Measurements from ENCODE around the gene ZNF577.
"Not testable (repeated sequence)": the region's sequence is repeated elsewhere in the genome, so short reads cannot be mapped to it uniquely, and the experiment has no call there.

Gene ZNF577

GRCh38 chr19:51905639-51906038, 17.9 kb upstream of the ZNF577 start:
- H3K27me3 ChIP-seq (ENCODE audit: insufficient read depth, low read length, poor library complexity); H3K36me3 ChIP-seq (ENCODE audit: control insufficient read depth, insufficient read depth, low read length); H3K4me1 ChIP-seq (ENCODE audit: control insufficient read depth, low read depth, low read length); H2AK5ac ChIP-seq (ENCODE audit: low read length); H3K23ac ChIP-seq (ENCODE audit: low read length); H3K4me3 ChIP-seq (ENCODE audit: low read length); H3K4me2 ChIP-seq (ENCODE audit: low read length); H4K8ac ChIP-seq (ENCODE audit: low read depth, low read length); H3K79me1 ChIP-seq (ENCODE audit: low read length): not testable (repeated sequence)
- Histone ChIP-seq H3K56ac (ENCODE audit: low read length) (peak overlapping the region; percentile 67), H2BK15ac (replicated peaks; ENCODE audit: low read depth) (peak overlapping the region; percentile 37), H3K27ac (ENCODE audit: low read depth, low read length) (peak overlapping the region; percentile 81), H3K79me2 (ENCODE audit: control insufficient read depth, insufficient read depth, low read length) (peaks cover 40% of the 10 kb centered on the region), H4K5ac (ENCODE audit: low read length) (peak overlapping the region; percentile 93), H3K4ac (ENCODE audit: low read depth, low read length) (peak overlapping the region; percentile 67), H2BK120ac (ENCODE audit: low read depth, low read length) (peak overlapping the region; percentile 90), H3K18ac (ENCODE audit: low read length) (peak overlapping the region; percentile 71), H3K9ac (ENCODE audit: low read length) (peak overlapping the region; percentile 21), H2BK5ac (ENCODE audit: low read length) (peak overlapping the region; percentile 61)
- DNase-seq = peak; percentile 61
- no CpG with 5 or more reads among the region's 3 CpGs for WGBS (ENCODE audit: extremely low coverage, insufficient coverage, low lambda C conversion rate)

- H3K4me3 ChIP-seq (ENCODE audit: low read length) = no peak overlapping the region
- peak overlapping the region; percentile 61 for H2BK5ac ChIP-seq (ENCODE audit: low read length)
- no peaks in the 10 kb centered on the region for H3K27me3 ChIP-seq (ENCODE audit: insufficient read depth, low read length, poor library complexity)
- peaks cover 2% of the 10 kb centered on the region for H3K36me3 ChIP-seq (ENCODE audit: control insufficient read depth, insufficient read depth, low read length)
- H3K79me1 ChIP-seq (ENCODE audit: low read length) = peaks cover 3% of the 10 kb centered on the region
- H3K79me2 ChIP-seq (ENCODE audit: control insufficient read depth, insufficient read depth, low read length) = peaks cover 44% of the 10 kb centered on the region
- no peak overlapping the region for H2AK5ac ChIP-seq (ENCODE audit: low read length)
- H3K4me2 ChIP-seq (ENCODE audit: low read length) = no peak overlapping the region
- no peak for DNase-seq
- H3K23ac ChIP-seq (ENCODE audit: low read length) = no peak overlapping the region
- peak overlapping the region; percentile 71 for H3K18ac ChIP-seq (ENCODE audit: low read length)
- H2BK15ac ChIP-seq (replicated peaks; ENCODE audit: low read depth) = peak overlapping the region; percentile 37
- peak overlapping the region; percentile 90 for H2BK120ac ChIP-seq (ENCODE audit: low read depth, low read length)
- peak overlapping the region; percentile 67 for H3K56ac ChIP-seq (ENCODE audit: low read length)
- H4K5ac ChIP-seq (ENCODE audit: low read length) = peak overlapping the region; percentile 93
- no CpG with 5 or more reads among the region's 3 CpGs for WGBS (ENCODE audit: extremely low coverage, insufficient coverage, low lambda C conversion rate)
- peak overlapping the region; percentile 81 for H3K27ac ChIP-seq (ENCODE audit: low read depth, low read length)
- H4K8ac ChIP-seq (ENCODE audit: low read depth, low read length) = no peak overlapping the region
- peak overlapping the region; percentile 67 for H3K4ac ChIP-seq (ENCODE audit: low read depth, low read length)
- peak overlapping the region; percentile 21 for H3K9ac ChIP-seq (ENCODE audit: low read length)
- no peaks in the 10 kb centered on the region for H3K4me1 ChIP-seq (ENCODE audit: control insufficient read depth, low read depth, low read length)
Observed at GRCh38 chr19:51905206-51905605, 17.5 kb upstream of the ZNF577 start.

GRCh38 chr19:51904331-51905165, 16.8 kb upstream of the ZNF577 start, which contains the start of gene ZNF649:
Gene ZNF649 (minus strand): TSS chr19:51905017. CDS start chr19:51900107, 4,910 bp downstream.
- Histone ChIP-seq H4K5ac (ENCODE audit: low read length) (peak within 1 kb of the TSS; percentile 93), H2AK5ac (ENCODE audit: low read length) (no peak within 1 kb of the TSS), H3K4me3 (ENCODE audit: low read length) (peak within 1 kb of the TSS; percentile 99), H2BK120ac (ENCODE audit: low read depth, low read length) (peak within 1 kb of the TSS; percentile 90), H2BK15ac (replicated peaks; ENCODE audit: low read depth) (peak within 1 kb of the TSS; percentile 37), H3K36me3 (ENCODE audit: control insufficient read depth, insufficient read depth, low read length) (peaks cover 7% of the 10 kb centered on the region), H3K79me1 (ENCODE audit: low read length) (peaks cover 7% of the 10 kb centered on the region), H3K27me3 (ENCODE audit: insufficient read depth, low read length, poor library complexity) (no peaks in the 10 kb centered on the region), H3K23ac (ENCODE audit: low read length) (no peak within 1 kb of the TSS), H3K18ac (ENCODE audit: low read length) (peak within 1 kb of the TSS; percentile 91), H3K56ac (ENCODE audit: low read length) (peak within 1 kb of the TSS; percentile 98), H3K4me2 (ENCODE audit: low read length) (peak within 1 kb of the TSS; percentile 48), H4K8ac (ENCODE audit: low read depth, low read length) (peak within 1 kb of the TSS; percentile 31), H3K4me1 (ENCODE audit: control insufficient read depth, low read depth, low read length) (no peaks in the 10 kb centered on the region), H3K79me2 (ENCODE audit: control insufficient read depth, insufficient read depth, low read length) (peaks cover 51% of the 10 kb centered on the region), H2BK5ac (ENCODE audit: low read length) (peak within 1 kb of the TSS; percentile 85), H3K9ac (ENCODE audit: low read length) (peak within 1 kb of the TSS; percentile 98), H3K27ac (ENCODE audit: low read depth, low read length) (peak within 1 kb of the TSS; percentile 81), H3K4ac (ENCODE audit: low read depth, low read length) (peak within 1 kb of the TSS; percentile 97)
- no CpG with 5 or more reads among the region's 43 CpGs for WGBS (ENCODE audit: extremely low coverage, insufficient coverage, low lambda C conversion rate)
- DNase-seq = peak; percentile 97

GRCh38 chr19:51903192-51903591, 15.4 kb upstream of the ZNF577 start:
- no peak overlapping the region for H3K18ac ChIP-seq (ENCODE audit: low read length)
- H3K9ac ChIP-seq (ENCODE audit: low read length) = peak overlapping the region; percentile 1
- H3K4me3 ChIP-seq (ENCODE audit: low read length) = peak overlapping the region; percentile 0
- peaks cover 61% of the 10 kb centered on the region for H3K79me2 ChIP-seq (ENCODE audit: control insufficient read depth, insufficient read depth, low read length)
- H3K27ac ChIP-seq (ENCODE audit: low read depth, low read length) = no peak overlapping the region
- H2BK5ac ChIP-seq (ENCODE audit: low read length) = no peak overlapping the region
- no CpG with 5 or more reads among the region's 8 CpGs for WGBS (ENCODE audit: extremely low coverage, insufficient coverage, low lambda C conversion rate)
- no peak overlapping the region for H3K23ac ChIP-seq (ENCODE audit: low read length)
- H3K56ac ChIP-seq (ENCODE audit: low read length) = peak overlapping the region; percentile 45
- no peak overlapping the region for H4K5ac ChIP-seq (ENCODE audit: low read length)
- H3K27me3 ChIP-seq (ENCODE audit: insufficient read depth, low read length, poor library complexity) = no peaks in the 10 kb centered on the region
- no peak overlapping the region for H4K8ac ChIP-seq (ENCODE audit: low read depth, low read length)
- no peak overlapping the region for H2BK120ac ChIP-seq (ENCODE audit: low read depth, low read length)
- no peak overlapping the region for H2BK15ac ChIP-seq (replicated peaks; ENCODE audit: low read depth)
- H3K79me1 ChIP-seq (ENCODE audit: low read length) = peaks cover 10% of the 10 kb centered on the region
- peak overlapping the region; percentile 20 for H3K4me2 ChIP-seq (ENCODE audit: low read length)
- H3K36me3 ChIP-seq (ENCODE audit: control insufficient read depth, insufficient read depth, low read length) = peaks cover 12% of the 10 kb centered on the region
- peak; percentile 50 for DNase-seq
- H2AK5ac ChIP-seq (ENCODE audit: low read length) = no peak overlapping the region
- no peak overlapping the region for H3K4ac ChIP-seq (ENCODE audit: low read depth, low read length)
- H3K4me1 ChIP-seq (ENCODE audit: control insufficient read depth, low read depth, low read length) = no peaks in the 10 kb centered on the region

GRCh38 chr19:51901860-51902259, 14.1 kb upstream of the ZNF577 start:
- Histone ChIP-seq H2BK15ac (replicated peaks; ENCODE audit: low read depth) (no peak overlapping the region), H2BK120ac (ENCODE audit: low read depth, low read length) (no peak overlapping the region), H3K4ac (ENCODE audit: low read depth, low read length) (no peak overlapping the region), H2BK5ac (ENCODE audit: low read length) (no peak overlapping the region), H3K23ac (ENCODE audit: low read length) (no peak overlapping the region), H2AK5ac (ENCODE audit: low read length) (no peak overlapping the region), H4K8ac (ENCODE audit: low read depth, low read length) (no peak overlapping the region), H3K27ac (ENCODE audit: low read depth, low read length) (no peak overlapping the region), H3K56ac (ENCODE audit: low read length) (no peak overlapping the region), H3K18ac (ENCODE audit: low read length) (no peak overlapping the region), H3K79me2 (ENCODE audit: control insufficient read depth, insufficient read depth, low read length) (peaks cover 69% of the 10 kb centered on the region), H3K4me2 (ENCODE audit: low read length) (no peak overlapping the region), H3K4me1 (ENCODE audit: control insufficient read depth, low read depth, low read length) (no peaks in the 10 kb centered on the region), H3K79me1 (ENCODE audit: low read length) (peaks cover 12% of the 10 kb centered on the region), H3K36me3 (ENCODE audit: control insufficient read depth, insufficient read depth, low read length) (peaks cover 14% of the 10 kb centered on the region), H3K27me3 (ENCODE audit: insufficient read depth, low read length, poor library complexity) (no peaks in the 10 kb centered on the region), H4K5ac (ENCODE audit: low read length) (no peak overlapping the region), H3K9ac (ENCODE audit: low read length) (no peak overlapping the region), H3K4me3 (ENCODE audit: low read length) (no peak overlapping the region)
- WGBS (ENCODE audit: extremely low coverage, insufficient coverage, low lambda C conversion rate) = no CpG with 5 or more reads among the region's 4 CpGs
- DNase-seq = peak; percentile 51

Measured in mesendoderm (in vitro differentiated cells).